SU-DHL-6 (cell line): ENCODE data around the gene DALRD3.

Source experiments
- H2AFZ ChIP-seq: fragments of 200-600 bp; sonication (generic); 2 replicates; pipeline ENCODE4 v1.6.1; 2014; ENCODE audit warnings: low read depth, mild to moderate bottlenecking, moderate library complexity, mixed read lengths, antibody characterized with exemption, low read length; ENCODE audit not compliant: severe bottlenecking
- H3F3A ChIP-seq: fragments of 200-600 bp; shearing (Covaris generic); 2 replicates; pipeline ENCODE4 v1.6.0; 2016; ENCODE audit warnings: antibody characterized with exemption, mild to moderate bottlenecking; ENCODE audit not compliant: insufficient read depth
- H3K27ac ChIP-seq: fragments of 200-600 bp; sonication (generic); 2 replicates; pipeline ENCODE4 v1.5.1; 2016; ENCODE audit warnings: low read depth, mild to moderate bottlenecking, low read length, moderate library complexity, mixed read lengths
- H3K27me3 ChIP-seq: fragments of 200-600 bp; sonication (generic), shearing (Covaris generic); 2 replicates; pipeline ENCODE4 v1.6.0; 2014; ENCODE audit warnings: mild to moderate bottlenecking, low read length
- H3K36me3 ChIP-seq: fragments of 200-600 bp; sonication (generic); 2 replicates; pipeline ENCODE4 v1.6.1; 2014; ENCODE audit warnings: mild to moderate bottlenecking, low read length, mixed read lengths
- H3K4me2 ChIP-seq: fragments of 300-600, 200-600 bp; shearing (Covaris generic), sonication (generic); 2 replicates; pipeline ENCODE4 v1.6.0; 2014; ENCODE audit warnings: low read length, low read depth, mild to moderate bottlenecking; ENCODE audit not compliant: poor library complexity, severe bottlenecking
- H3K4me3 ChIP-seq: fragments of 200-600 bp; sonication (generic); 2 replicates; pipeline ENCODE4 v1.5.1; 2014; ENCODE audit warnings: antibody characterized with exemption, low read length, mild to moderate bottlenecking, mixed read lengths; ENCODE audit not compliant: insufficient read depth, poor library complexity, severe bottlenecking
- H3K79me2 ChIP-seq: fragments of 200-600 bp; sonication (generic); 2 replicates; pipeline ENCODE4 v1.6.1; 2014; ENCODE audit warnings: mild to moderate bottlenecking, low read length, moderate library complexity; ENCODE audit not compliant: insufficient read depth
- H3K9ac ChIP-seq: fragments of 200-600 bp; sonication (generic); 2 replicates; pipeline ENCODE4 v1.7.0; 2014; ENCODE audit warnings: mild to moderate bottlenecking, low read length
- H3K9me2 ChIP-seq: fragments of 200-600 bp; sonication (generic); replicated peaks from 2 replicates; pipeline ENCODE4 v1.6.1; 2014; ENCODE audit warnings: low read length; ENCODE audit not compliant: insufficient read depth
- H3K9me3 ChIP-seq: fragments of 200-600 bp; sonication (generic); 2 replicates; pipeline ENCODE4 v1.6.1; 2014; ENCODE audit warnings: low read length, mixed read lengths; ENCODE audit not compliant: insufficient read depth
- H4K20me1 ChIP-seq: fragments of 200-600 bp; sonication (generic); 2 replicates; pipeline ENCODE4 v1.6.1; 2014; ENCODE audit warnings: low read depth, mild to moderate bottlenecking, antibody characterized with exemption, low read length, moderate library complexity, mixed read lengths
- EZH2phosphoT487 ChIP-seq: fragments of 200-600 bp; sonication (generic), shearing (Covaris generic); conservative IDR thresholded peaks from 2 replicates; pipeline ENCODE4 v1.6.1; 2018; ENCODE audit warnings: mild to moderate bottlenecking, antibody characterized with exemption, low read length, moderate library complexity, mixed read lengths
- TF ChIP-seq, protein P1 (sequence below): fragments of 200-600 bp; sonication (generic); IDR thresholded peaks from one replicate; pipeline ENCODE4 v1.5.1; 2017; ENCODE audit warnings: antibody characterized with exemption, mild to moderate bottlenecking, low read length, moderate library complexity; ENCODE audit not compliant: insufficient read depth, poor library complexity, severe bottlenecking

DALRD3 gene

DNA sequence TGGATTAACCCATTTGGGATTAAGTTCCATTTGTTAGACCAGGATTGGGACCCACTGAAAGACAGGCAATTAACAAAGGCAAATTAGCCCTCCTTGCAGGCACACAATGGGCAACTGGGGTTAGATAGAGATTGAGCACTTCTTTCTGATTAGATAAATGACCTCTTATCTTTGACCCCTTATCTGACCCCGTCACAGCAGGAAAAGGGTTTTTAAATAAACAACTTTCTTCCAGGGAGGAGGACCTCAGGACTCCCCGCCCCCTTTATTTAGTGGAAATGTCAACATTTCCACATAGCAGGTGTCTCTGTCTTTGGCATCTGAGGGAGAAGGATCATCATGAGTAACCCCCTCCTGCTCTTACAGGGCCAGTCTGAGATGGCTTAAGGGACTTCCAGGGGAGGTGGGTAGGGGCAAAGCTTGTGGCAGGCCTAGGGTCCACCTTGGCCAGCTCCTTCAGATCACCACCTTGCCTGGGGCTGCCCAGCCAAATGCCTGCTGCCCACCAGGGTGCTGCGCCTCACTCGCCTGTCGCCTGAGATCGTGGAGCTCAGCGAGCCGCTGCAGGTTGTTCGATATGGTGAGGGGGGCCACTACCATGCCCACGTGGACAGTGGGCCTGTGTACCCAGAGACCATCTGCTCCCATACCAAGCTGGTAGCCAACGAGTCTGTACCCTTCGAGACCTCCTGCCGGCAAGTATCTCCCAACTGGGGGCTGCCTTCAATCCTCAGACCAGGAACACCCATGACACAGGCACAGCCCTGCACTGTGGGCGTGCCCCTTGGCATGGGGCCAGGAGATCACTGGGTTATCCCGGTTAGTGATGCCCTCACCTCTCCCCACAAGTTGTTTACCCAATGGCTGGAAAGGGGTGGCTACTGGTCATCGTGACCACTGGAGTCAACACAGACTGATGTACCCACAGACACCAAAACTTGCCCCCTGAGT, 13.8 kb downstream of the DALRD3 start:
- no peak overlapping the region for H3K4me2 ChIP-seq
- TF ChIP-seq, protein P1, sequence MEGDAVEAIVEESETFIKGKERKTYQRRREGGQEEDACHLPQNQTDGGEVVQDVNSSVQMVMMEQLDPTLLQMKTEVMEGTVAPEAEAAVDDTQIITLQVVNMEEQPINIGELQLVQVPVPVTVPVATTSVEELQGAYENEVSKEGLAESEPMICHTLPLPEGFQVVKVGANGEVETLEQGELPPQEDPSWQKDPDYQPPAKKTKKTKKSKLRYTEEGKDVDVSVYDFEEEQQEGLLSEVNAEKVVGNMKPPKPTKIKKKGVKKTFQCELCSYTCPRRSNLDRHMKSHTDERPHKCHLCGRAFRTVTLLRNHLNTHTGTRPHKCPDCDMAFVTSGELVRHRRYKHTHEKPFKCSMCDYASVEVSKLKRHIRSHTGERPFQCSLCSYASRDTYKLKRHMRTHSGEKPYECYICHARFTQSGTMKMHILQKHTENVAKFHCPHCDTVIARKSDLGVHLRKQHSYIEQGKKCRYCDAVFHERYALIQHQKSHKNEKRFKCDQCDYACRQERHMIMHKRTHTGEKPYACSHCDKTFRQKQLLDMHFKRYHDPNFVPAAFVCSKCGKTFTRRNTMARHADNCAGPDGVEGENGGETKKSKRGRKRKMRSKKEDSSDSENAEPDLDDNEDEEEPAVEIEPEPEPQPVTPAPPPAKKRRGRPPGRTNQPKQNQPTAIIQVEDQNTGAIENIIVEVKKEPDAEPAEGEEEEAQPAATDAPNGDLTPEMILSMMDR: no peak
- TF ChIP-seq EZH2phosphoT487: no peak
- peaks cover 7% of the 10 kb centered on the region; the same call in 1 of the 2 replicates for H3F3A ChIP-seq
- no peaks in the 10 kb centered on the region for H3K27me3 ChIP-seq
- H4K20me1 ChIP-seq: peaks cover 6% of the 10 kb centered on the region; the same call in 1 of the 2 replicates
- no peak overlapping the region for H2AFZ ChIP-seq
- no peaks in the 10 kb centered on the region for H3K9me3 ChIP-seq
- H3K9ac ChIP-seq: no peak overlapping the region
- no peak overlapping the region for H3K4me3 ChIP-seq
- H3K27ac ChIP-seq: no peak overlapping the region
- peaks cover 14% of the 10 kb centered on the region for H3K79me2 ChIP-seq
- H3K36me3 ChIP-seq: no peaks in the 10 kb centered on the region
- no peaks in the 10 kb centered on the region for H3K9me2 ChIP-seq

DNA sequence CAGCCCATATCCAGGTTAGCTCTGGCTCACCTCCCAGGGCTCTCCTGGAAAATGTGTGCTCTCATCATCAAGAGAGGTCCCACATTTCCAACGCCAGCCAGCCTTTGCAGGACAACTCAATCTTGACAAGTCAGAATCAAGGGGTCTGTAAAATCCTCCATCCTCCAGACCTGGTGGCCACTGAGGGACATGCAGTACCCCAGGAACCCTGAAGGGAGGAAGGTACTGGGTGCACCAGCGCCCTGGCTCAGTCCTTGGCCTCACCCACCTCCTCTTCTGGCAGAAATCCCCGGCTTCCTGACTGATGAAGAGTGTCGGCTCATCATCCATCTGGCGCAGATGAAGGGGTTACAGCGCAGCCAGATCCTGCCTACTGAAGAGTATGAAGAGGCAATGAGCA, 17.2 kb downstream of the DALRD3 start:
- Histone ChIP-seq H3K36me3 (no peaks in the 10 kb centered on the region), H3K4me2 (no peak overlapping the region), H2AFZ (no peak overlapping the region), H4K20me1 (no peaks in the 10 kb centered on the region), H3K9me3 (no peaks in the 10 kb centered on the region), H3K9ac (no peak overlapping the region), H3F3A (no peaks in the 10 kb centered on the region), H3K27me3 (no peaks in the 10 kb centered on the region), H3K79me2 (no peaks in the 10 kb centered on the region), H3K4me3 (no peak overlapping the region), H3K27ac (no peak overlapping the region), H3K9me2 (no peaks in the 10 kb centered on the region)
- TF ChIP-seq, protein P1: no peak
- TF ChIP-seq EZH2phosphoT487: no peak

DNA sequence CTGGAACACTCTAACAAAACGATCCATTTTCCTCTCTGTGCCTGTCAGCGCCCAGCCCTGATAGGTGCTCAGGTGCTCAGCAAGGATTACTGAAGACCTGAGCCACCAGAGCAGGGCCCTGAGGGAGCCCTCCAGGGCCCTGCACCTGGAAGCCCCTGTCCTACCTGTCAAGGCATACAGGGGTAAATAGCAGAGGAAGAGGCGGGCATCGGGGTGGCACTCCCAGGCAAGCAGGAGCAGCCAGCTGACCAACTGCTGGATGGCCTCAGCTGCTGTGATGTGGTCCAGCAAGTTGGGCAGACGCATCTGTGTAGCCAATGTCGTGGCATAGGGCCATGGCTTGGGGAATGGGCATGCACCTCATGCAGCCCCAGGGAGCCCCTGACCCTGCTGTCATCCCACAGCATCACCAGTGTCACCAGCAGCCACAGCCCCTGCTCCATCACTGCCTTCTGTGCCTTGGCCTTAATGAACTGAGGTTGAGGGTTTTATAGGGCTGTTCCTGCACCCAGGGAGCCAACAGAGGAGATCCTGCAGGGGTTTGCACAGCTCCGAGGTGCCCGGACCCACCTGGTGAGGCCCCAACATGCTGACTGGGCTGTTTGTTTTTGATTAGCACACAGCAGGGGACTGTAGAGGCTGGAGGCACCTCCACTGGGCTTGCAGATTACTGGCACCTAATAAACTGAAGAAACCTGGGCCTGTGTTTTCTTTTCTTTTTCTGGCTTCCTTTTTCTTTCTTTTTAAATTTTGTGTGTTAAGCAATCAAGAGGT, 19.1 kb downstream of the DALRD3 start:
- no peaks in the 10 kb centered on the region for H4K20me1 ChIP-seq
- no peaks in the 10 kb centered on the region for H3K36me3 ChIP-seq
- H3K4me2 ChIP-seq: no peak overlapping the region
- no peaks in the 10 kb centered on the region for H3K9me3 ChIP-seq
- H3K4me3 ChIP-seq: no peak overlapping the region
- H3K27ac ChIP-seq: no peak overlapping the region
- no peaks in the 10 kb centered on the region for H3K79me2 ChIP-seq
- TF ChIP-seq, protein P1: no peak
- TF ChIP-seq EZH2phosphoT487: no peak
- H3K27me3 ChIP-seq: no peaks in the 10 kb centered on the region
- H3K9ac ChIP-seq: no peak overlapping the region
- H2AFZ ChIP-seq: no peak overlapping the region
- H3K9me2 ChIP-seq: no peaks in the 10 kb centered on the region
- no peaks in the 10 kb centered on the region for H3F3A ChIP-seq
